ENCODE results near the gene SYK. TPM values are rescaled to one million over a fixed set of nuclear protein-coding genes. Genes with fewer than 3 reads are reported as not detected.

SYK gene
- total and polyA plus RNA-seq, 2 of the 4 experiments (the other 2 are of a cell fraction) = not detected

- Histone ChIP-seq H2AK5ac (ENCODE audit: low read depth, low read length) (0 out of 2 replicates have a peak overlapping the region, but pooled peaks have one; percentile 35), H2BK120ac (ENCODE audit: low read depth, low read length) (peak overlapping the region; percentile 70), H3K9me1 (ENCODE audit: insufficient read depth, low read length) (0 out of 2 replicates have a peak, but pooled peaks cover 8% of the 10 kb centered on the region), H2BK20ac (ENCODE audit: low read depth, low read length) (peak overlapping the region; percentile 76), H4K20me1 (ENCODE audit: insufficient read depth, low read length) (no peaks in the 10 kb centered on the region), H3K56ac (ENCODE audit: extremely low read depth, insufficient read depth, low read length) (peak overlapping the region; percentile 21; the same call in 1 of the 2 replicates), H4K91ac (ENCODE audit: insufficient read depth, low read depth, low read length) (peak overlapping the region; percentile 26), H4K8ac (ENCODE audit: low read depth in 2 of 2, low read length in 2 of 2) (peak overlapping the region in 1 of 2 experiments; percentile 39; a peak in 1 of 4 replicates), H3K4me1 (ENCODE audit: control insufficient read depth, insufficient read depth, low read length) (peaks cover 7% of the 10 kb centered on the region), H3K79me1 (ENCODE audit: low read depth in 1 of 2, low read length in 2 of 2) (no peaks in the 10 kb centered on the region), H3K9ac (ENCODE audit: low read depth, low read length) (no peak overlapping the region), H3K18ac (ENCODE audit: low read depth, low read length) (no peak overlapping the region), H3K4ac (ENCODE audit: low read depth, low read length) (peak overlapping the region; percentile 60), H3K14ac (replicated peaks; ENCODE audit: low read depth, low read length) (peak overlapping the region; percentile 49), H3K36me3 (ENCODE audit: control insufficient read depth, insufficient read depth, low read length) (no peaks in the 10 kb centered on the region), H3K9me3 (ENCODE audit: control insufficient read depth, insufficient read depth, low read length) (peaks cover 4% of the 10 kb centered on the region), H2AFZ (replicated peaks; ENCODE audit: low read length, poor library complexity) (peak overlapping the region; percentile 73), H3K4me2 (ENCODE audit: low read depth, low read length) (no peak overlapping the region), H4K5ac (ENCODE audit: low read depth, low read length) (no peak overlapping the region), H3K27me3 (ENCODE audit: control insufficient read depth, insufficient read depth, low read length) (no peaks in the 10 kb centered on the region), H3K27ac (ENCODE audit: insufficient read depth, low read length) (no peak overlapping the region), H3K23ac (ENCODE audit: low read depth, low read length) (no peak overlapping the region), H2BK5ac (ENCODE audit: low read depth, low read length, poor library complexity, severe bottlenecking) (no peak overlapping the region), H3K4me3 (ENCODE audit: insufficient read depth, low read depth, low read length) (no peak overlapping the region), H2BK15ac (ENCODE audit: low read depth, low read length) (peak overlapping the region; percentile 19; the same call in 1 of the 3 replicates), H2AK9ac (replicated peaks; ENCODE audit: low read depth, low read length, poor library complexity) (no peak overlapping the region)
- TF ChIP-seq RAD21 (IDR thresholded peaks at IDR 0.05; ENCODE audit: low read length) = no peak
- no peak for TF ChIP-seq SMC3 (IDR thresholded peaks at IDR 0.05; ENCODE audit: low read depth, low read length)
- no peak for TF ChIP-seq BHLHE40 (IDR thresholded peaks at IDR 0.05; ENCODE audit: low read depth, low read length)
- TF ChIP-seq CEBPB (IDR thresholded peaks at IDR 0.05; ENCODE audit: low read depth, low read length) = no peak
- no peak for TF ChIP-seq CHD1 (IDR thresholded peaks at IDR 0.05; ENCODE audit: low read depth, low read length)
- TF ChIP-seq RCOR1 (IDR thresholded peaks at IDR 0.05; ENCODE audit: insufficient replicate concordance, low read length) = no peak
- TF ChIP-seq RFX5 (IDR thresholded peaks at IDR 0.05; ENCODE audit: low read depth, low read length) = no peak
- dilution Hi-C loops (cut with HindIII; ENCODE audit: low sequenced_read_pairs, unreplicated experiment) = no loop called here
- ChIA-PET CTCF (interaction anchor here (1.4 kb wide), 1 partner anchor 11 kb away, joined by 6 read pairs; no protein-coding TSS in a partner anchor), POLR2A (ENCODE audit: unreplicated experiment) (no interaction called here)
- no CpG with 5 or more reads among the region's 3 CpGs for WGBS, 2 experiments (ENCODE audit: extremely low coverage in 2 of 2, insufficient read length in 1 of 2)
- ATAC-seq (ENCODE audit: low read depth) (no peak), DNase-seq (no peak)
- no TSS peak for BruUV-seq (replicated peaks)
- in situ Hi-C loops (cut with MboI; ENCODE audit: low sequenced_read_pairs) = no loop called here
- intact Hi-C loops (cut with micrococcal nuclease) = loop anchor here (2.0 to 5.0 kb wide), 2 partner anchors 24 to 65 kb away; no protein-coding TSS in a partner anchor
Measured at GRCh38 chr9:90926936-90927335, 125.3 kb downstream of the SYK start.
